ENCODE measurements around the gene CAMK2A.

The CAMK2A gene

GRCh38 chr5:150279330-150280020, 10.1 kb downstream of the CAMK2A start:
- DNase-seq (ENCODE audit: low read depth in 1 of 2, low spot score in 1 of 2), result no peak

- no peak for DNase-seq (ENCODE audit: low read depth in 1 of 2, low spot score in 1 of 2)
These were observed 10.7 kb downstream of the CAMK2A start for GRCh38 chr5:150278916-150279315.

GRCh38 chr5:150278046-150278730, 11.4 kb downstream of the CAMK2A start:
- no peak for DNase-seq (ENCODE audit: low read depth in 1 of 2, low spot score in 1 of 2)

GRCh38 chr5:150277043-150277442, 12.5 kb downstream of the CAMK2A start:
- DNase-seq (ENCODE audit: low read depth in 1 of 2, low spot score in 1 of 2), result no peak

- DNase-seq (ENCODE audit: low read depth in 1 of 2, low spot score in 1 of 2), result no peak
These were observed 14.8 kb downstream of the CAMK2A start for GRCh38 chr5:150274811-150275210.

- no peak for DNase-seq (ENCODE audit: low read depth in 1 of 2, low spot score in 1 of 2)
These were observed 17.0 kb downstream of the CAMK2A start for GRCh38 chr5:150272531-150272930.

GRCh38 chr5:150271923-150272322, 17.6 kb downstream of the CAMK2A start:
- no peak for DNase-seq (ENCODE audit: low read depth in 1 of 2, low spot score in 1 of 2)

GRCh38 chr5:150271296-150271692, 18.3 kb downstream of the CAMK2A start:
- no peak for DNase-seq (ENCODE audit: low read depth in 1 of 2, low spot score in 1 of 2)

- no peak for DNase-seq (ENCODE audit: low read depth in 1 of 2, low spot score in 1 of 2)
These were observed 18.9 kb downstream of the CAMK2A start for GRCh38 chr5:150270541-150271295.

- DNase-seq (ENCODE audit: low read depth in 1 of 2, low spot score in 1 of 2), result no peak
These were observed 22.7 kb downstream of the CAMK2A start for GRCh38 chr5:150266871-150267291.

- no peak for DNase-seq (ENCODE audit: low read depth in 1 of 2, low spot score in 1 of 2)
These were observed 23.6 kb downstream of the CAMK2A start for GRCh38 chr5:150265870-150266383.

GRCh38 chr5:150264667-150265603, 24.6 kb downstream of the CAMK2A start:
- DNase-seq (ENCODE audit: low read depth in 1 of 2, low spot score in 1 of 2), result no peak

- no peak for DNase-seq (ENCODE audit: low read depth in 1 of 2, low spot score in 1 of 2)
These were observed 25.6 kb downstream of the CAMK2A start for GRCh38 chr5:150263801-150264621.

GRCh38 chr5:150263375-150263775, 26.2 kb downstream of the CAMK2A start:
- DNase-seq (ENCODE audit: low read depth in 1 of 2, low spot score in 1 of 2), result no peak

GRCh38 chr5:150262502-150262901, 27.1 kb downstream of the CAMK2A start:
- no peak for DNase-seq (ENCODE audit: low read depth in 1 of 2, low spot score in 1 of 2)

- no peak for DNase-seq (ENCODE audit: low read depth in 1 of 2, low spot score in 1 of 2)
These were observed 28.3 kb downstream of the CAMK2A start for GRCh38 chr5:150261231-150261630.

- DNase-seq (ENCODE audit: low read depth in 1 of 2, low spot score in 1 of 2), result no peak
These were observed 31.4 kb downstream of the CAMK2A start for GRCh38 chr5:150258130-150258529.

- DNase-seq (ENCODE audit: low read depth in 1 of 2, low spot score in 1 of 2), result no peak
These were observed 32.1 kb downstream of the CAMK2A start for GRCh38 chr5:150257424-150257823.

GRCh38 chr5:150256410-150257064, 33.0 kb downstream of the CAMK2A start:
- no peak for DNase-seq (ENCODE audit: low read depth in 1 of 2, low spot score in 1 of 2)

All from stimulated activated CD4-positive, alpha-beta T cell treated with anti-CD3 and anti-CD28 coated beads, Interleukin-15, amount 100 ng/mL, for 1 hour (primary cell).